ENCODE measurements around the gene GFI1. TPM values are rescaled to one million over a fixed set of nuclear protein-coding genes. Genes with fewer than 3 reads are reported as not detected.

The GFI1 gene
- total RNA-seq, 2 donors from 2014 or later, result 0.20 to 0.24 TPM

DNA sequence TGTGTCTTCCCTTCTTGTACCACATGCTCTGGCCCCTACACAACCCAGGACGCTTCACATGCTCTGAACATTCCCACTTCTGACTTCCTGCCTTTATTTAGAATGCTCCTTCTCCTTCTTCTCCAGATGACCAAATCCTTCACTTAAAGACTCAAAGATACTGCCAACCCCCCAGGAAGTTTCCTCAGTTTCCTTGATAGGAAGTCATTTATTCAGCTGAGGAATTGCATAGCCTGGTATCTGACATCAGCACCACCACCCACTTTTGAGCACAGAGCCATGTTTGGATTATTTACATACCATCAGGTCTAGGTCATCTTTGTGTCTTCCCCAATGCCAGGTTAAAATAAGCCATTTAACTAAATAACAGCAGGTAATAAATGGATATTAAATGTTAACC, 42.4 kb downstream of the GFI1 start:
- Histone ChIP-seq H3K36me3 (ENCODE audit: control insufficient read depth, insufficient read depth, low read length) (no peaks in the 10 kb centered on the region), H3K4me3 (ENCODE audit: low read length) (no peak overlapping the region), H3K27me3 (ENCODE audit: control insufficient read depth, insufficient read depth, low read length, poor library complexity, severe bottlenecking) (no peaks in the 10 kb centered on the region), H3K9ac (ENCODE audit: extremely low read depth, low read length, poor library complexity, severe bottlenecking) (no peak overlapping the region), H3K27ac (ENCODE audit: low read depth, low read length) (no peak overlapping the region), H3K4me1 (ENCODE audit: control insufficient read depth, insufficient read depth, low read length) (peaks cover 5% of the 10 kb centered on the region), H3K9me3 (ENCODE audit: control insufficient read depth, low read length) (peaks cover 4% of the 10 kb centered on the region)
- Mint-ChIP-seq H3K9me3 (peaks cover 4% of the 10 kb centered on the region), H3K4me3 (no peak overlapping the region), H3K27me3 (ENCODE audit: insufficient read depth) (peaks cover 4% of the 10 kb centered on the region), H3K27ac (no peak overlapping the region), H3K36me3 (ENCODE audit: low read depth) (no peaks in the 10 kb centered on the region), H3K4me1 (peaks cover 23% of the 10 kb centered on the region)
- WGBS, 2 experiments (ENCODE audit: insufficient coverage in 1 of 2, insufficient read length in 1 of 2), result 88% methylated on average over 1 of the region's 1 CpG
- DNase-seq, result no peak
- TF ChIP-seq, protein P1, sequence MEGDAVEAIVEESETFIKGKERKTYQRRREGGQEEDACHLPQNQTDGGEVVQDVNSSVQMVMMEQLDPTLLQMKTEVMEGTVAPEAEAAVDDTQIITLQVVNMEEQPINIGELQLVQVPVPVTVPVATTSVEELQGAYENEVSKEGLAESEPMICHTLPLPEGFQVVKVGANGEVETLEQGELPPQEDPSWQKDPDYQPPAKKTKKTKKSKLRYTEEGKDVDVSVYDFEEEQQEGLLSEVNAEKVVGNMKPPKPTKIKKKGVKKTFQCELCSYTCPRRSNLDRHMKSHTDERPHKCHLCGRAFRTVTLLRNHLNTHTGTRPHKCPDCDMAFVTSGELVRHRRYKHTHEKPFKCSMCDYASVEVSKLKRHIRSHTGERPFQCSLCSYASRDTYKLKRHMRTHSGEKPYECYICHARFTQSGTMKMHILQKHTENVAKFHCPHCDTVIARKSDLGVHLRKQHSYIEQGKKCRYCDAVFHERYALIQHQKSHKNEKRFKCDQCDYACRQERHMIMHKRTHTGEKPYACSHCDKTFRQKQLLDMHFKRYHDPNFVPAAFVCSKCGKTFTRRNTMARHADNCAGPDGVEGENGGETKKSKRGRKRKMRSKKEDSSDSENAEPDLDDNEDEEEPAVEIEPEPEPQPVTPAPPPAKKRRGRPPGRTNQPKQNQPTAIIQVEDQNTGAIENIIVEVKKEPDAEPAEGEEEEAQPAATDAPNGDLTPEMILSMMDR (conservative IDR thresholded peaks at IDR 0.05), result no peak

DNA sequence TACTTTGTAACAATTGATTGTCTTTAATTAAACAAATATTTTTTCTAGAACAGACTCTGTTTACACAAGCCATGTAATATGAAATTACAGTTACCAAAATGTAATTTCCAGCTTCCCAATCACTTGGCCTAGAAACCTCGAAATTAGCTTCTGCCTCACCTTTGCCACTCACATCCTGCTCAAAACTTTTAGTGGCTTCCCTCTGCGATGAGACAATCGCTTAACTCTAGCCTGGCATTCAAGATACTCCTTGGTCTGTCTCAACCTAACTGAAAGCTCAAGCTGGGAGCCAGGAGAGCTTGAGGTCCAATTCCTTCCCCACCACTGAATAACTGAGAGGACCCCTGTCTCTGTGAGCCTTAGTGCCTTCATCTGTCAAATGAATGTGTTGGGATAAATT, 42.8 kb downstream of the GFI1 start:
- Mint-ChIP-seq H3K4me1 (peaks cover 23% of the 10 kb centered on the region), H3K4me3 (no peak overlapping the region), H3K9me3 (peaks cover 4% of the 10 kb centered on the region), H3K36me3 (ENCODE audit: low read depth) (no peaks in the 10 kb centered on the region), H3K27ac (no peak overlapping the region), H3K27me3 (ENCODE audit: insufficient read depth) (peaks cover 4% of the 10 kb centered on the region)
- TF ChIP-seq, protein P1 (conservative IDR thresholded peaks at IDR 0.05), result no peak
- Histone ChIP-seq H3K9ac (ENCODE audit: extremely low read depth, low read length, poor library complexity, severe bottlenecking) (no peak overlapping the region), H3K9me3 (ENCODE audit: control insufficient read depth, low read length) (peaks cover 4% of the 10 kb centered on the region), H3K4me1 (ENCODE audit: control insufficient read depth, insufficient read depth, low read length) (peaks cover 5% of the 10 kb centered on the region), H3K27ac (ENCODE audit: low read depth, low read length) (no peak overlapping the region), H3K36me3 (ENCODE audit: control insufficient read depth, insufficient read depth, low read length) (no peaks in the 10 kb centered on the region), H3K4me3 (ENCODE audit: low read length) (no peak overlapping the region), H3K27me3 (ENCODE audit: control insufficient read depth, insufficient read depth, low read length, poor library complexity, severe bottlenecking) (no peaks in the 10 kb centered on the region)
- WGBS, 2 experiments (ENCODE audit: insufficient coverage in 1 of 2, insufficient read length in 1 of 2), result 93 to 95% methylated on average over 3 of the region's 3 CpGs
- DNase-seq, result no peak

DNA sequence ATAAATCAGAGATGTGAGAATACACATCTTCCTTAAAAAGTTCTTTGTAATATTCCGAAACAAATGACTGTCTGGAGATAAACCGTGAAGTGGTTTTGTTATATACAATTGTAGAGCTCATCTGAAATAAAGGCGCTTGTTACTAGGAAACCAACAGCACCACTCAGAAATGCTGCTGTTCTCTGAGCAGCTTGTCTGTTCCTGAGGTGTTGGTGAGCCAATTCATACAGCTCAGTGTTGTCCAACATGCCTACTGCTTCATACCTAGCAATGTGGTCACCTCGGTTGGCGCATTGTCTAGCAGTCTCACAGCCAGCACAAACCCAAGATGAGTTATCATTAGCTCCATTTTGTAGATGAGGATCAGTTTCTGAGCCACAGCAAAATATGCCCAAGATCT, 44.4 kb downstream of the GFI1 start:
- TF ChIP-seq, protein P1 (conservative IDR thresholded peaks at IDR 0.05), result no peak
- 90 to 94% methylated on average over 4 to 5 of the region's 5 CpGs for WGBS, 2 experiments (ENCODE audit: insufficient coverage in 1 of 2, insufficient read length in 1 of 2)
- Histone ChIP-seq H3K9me3 (ENCODE audit: control insufficient read depth, low read length) (peaks cover 4% of the 10 kb centered on the region), H3K27me3 (ENCODE audit: control insufficient read depth, insufficient read depth, low read length, poor library complexity, severe bottlenecking) (no peaks in the 10 kb centered on the region), H3K4me3 (ENCODE audit: low read length) (no peak overlapping the region), H3K27ac (ENCODE audit: low read depth, low read length) (peak overlapping the region; percentile 69), H3K4me1 (ENCODE audit: control insufficient read depth, insufficient read depth, low read length) (peaks cover 5% of the 10 kb centered on the region), H3K36me3 (ENCODE audit: control insufficient read depth, insufficient read depth, low read length) (no peaks in the 10 kb centered on the region), H3K9ac (ENCODE audit: extremely low read depth, low read length, poor library complexity, severe bottlenecking) (no peak overlapping the region)
- peak overlapping the region; percentile 76 for H3K27ac Mint-ChIP-seq
- no peaks in the 10 kb centered on the region for H3K36me3 Mint-ChIP-seq (ENCODE audit: low read depth)
- peaks cover 7% of the 10 kb centered on the region for H3K9me3 Mint-ChIP-seq
- peaks cover 4% of the 10 kb centered on the region for H3K27me3 Mint-ChIP-seq (ENCODE audit: insufficient read depth)
- H3K4me1 Mint-ChIP-seq, result peaks cover 20% of the 10 kb centered on the region
- no peak for DNase-seq
- peak overlapping the region; percentile 53 for H3K4me3 Mint-ChIP-seq
